Epithelial cell of proximal tubule (primary cell): ENCODE data around the gene OPN1SW. TPM values are rescaled to one million over a fixed set of nuclear protein-coding genes. Genes with fewer than 3 reads are reported as not detected.
A peak's percentile ranks its signal among the peaks of the same experiment; 100 is the strongest.

Experiments used
- DNase-seq: peaks from one replicate; pipeline ENCODE4 v3.0.0-alpha.2; 2011; ENCODE audit warnings: low read depth
- H3K4me3 ChIP-seq: 2 replicates; pipeline ENCODE4 v1.5.1; 2011; ENCODE audit warnings: low read depth, mild to moderate bottlenecking, low read length
- CTCF ChIP-seq: conservative IDR thresholded peaks from 2 replicates; pipeline ENCODE4 v1.5.1; 2012; ENCODE audit warnings: low read depth, mild to moderate bottlenecking, low read length
- total RNA-seq: library from RNA; depleted of rRNA; stranded (reverse); fragments of >200 nt; gene quantifications from 2 replicates; pipeline ENCODE4 v1.2.3, GENCODE V29; 2015

OPN1SW gene
- total RNA-seq, 1 donor from 2014 or later: not detected

- no peak overlapping the region for H3K4me3 ChIP-seq
- TF ChIP-seq CTCF: no peak
- DNase-seq: no peak
These were observed 28.1 kb downstream of the OPN1SW start for GRCh38 chr7:128747327-128748079.

GRCh38 chr7:128745706-128746105 is 29.9 kb downstream of the OPN1SW start:
- no peak for TF ChIP-seq CTCF
- no peak for DNase-seq
- no peak overlapping the region for H3K4me3 ChIP-seq

- no peak for TF ChIP-seq CTCF
- no peak overlapping the region for H3K4me3 ChIP-seq
- no peak for DNase-seq
These were observed 31.2 kb downstream of the OPN1SW start for GRCh38 chr7:128744366-128744905.

- DNase-seq: no peak
- no peak overlapping the region for H3K4me3 ChIP-seq
- TF ChIP-seq CTCF: no peak
These were observed 32.4 kb downstream of the OPN1SW start for GRCh38 chr7:128743112-128743772.

GRCh38 chr7:128742206-128742605 is 33.4 kb downstream of the OPN1SW start:
- DNase-seq: no peak
- H3K4me3 ChIP-seq: no peak overlapping the region
- TF ChIP-seq CTCF: no peak

GRCh38 chr7:128741491-128741890 is 34.1 kb downstream of the OPN1SW start:
- no peak for DNase-seq
- TF ChIP-seq CTCF: no peak
- H3K4me3 ChIP-seq: no peak overlapping the region

- TF ChIP-seq CTCF: no peak
- DNase-seq: no peak
- peak overlapping the region; percentile 95 for H3K4me3 ChIP-seq
These were observed 34.6 kb downstream of the OPN1SW start for GRCh38 chr7:128740996-128741395.
